Measurements from ENCODE around the gene SPAG9.

Gene SPAG9

GRCh38 chr17:51078009-51078592, 42.6 kb downstream of the SPAG9 start:
- Histone ChIP-seq H3K4me3 (ENCODE audit: low read depth in 1 of 2, low read length in 2 of 2) (no peak overlapping the region), H3K27ac (ENCODE audit: low read depth, low read length) (no peak overlapping the region), H3K36me3 (ENCODE audit: insufficient read depth, low read length) (peaks cover 11% of the 10 kb centered on the region), H3K4me1 (ENCODE audit: insufficient read depth, low read length) (no peaks in the 10 kb centered on the region), H3K9me3 (ENCODE audit: low read length) (no peaks in the 10 kb centered on the region), H3K27me3 (ENCODE audit: control insufficient read depth in 1 of 2, insufficient read depth in 2 of 2, low read length in 2 of 2) (no peaks in the 10 kb centered on the region), H3K9ac (ENCODE audit: low read length) (no peak overlapping the region)

- Histone ChIP-seq H3K4me1 (ENCODE audit: insufficient read depth, low read length) (no peaks in the 10 kb centered on the region), H3K27ac (ENCODE audit: low read depth, low read length) (no peak overlapping the region), H3K4me3 (ENCODE audit: low read depth in 1 of 2, low read length in 2 of 2) (no peak overlapping the region), H3K36me3 (ENCODE audit: insufficient read depth, low read length) (peaks cover 11% of the 10 kb centered on the region), H3K27me3 (ENCODE audit: control insufficient read depth in 1 of 2, insufficient read depth in 2 of 2, low read length in 2 of 2) (no peaks in the 10 kb centered on the region), H3K9ac (ENCODE audit: low read length) (no peak overlapping the region), H3K9me3 (ENCODE audit: low read length) (no peaks in the 10 kb centered on the region)
Measured at GRCh38 chr17:51076821-51077220, 43.8 kb downstream of the SPAG9 start.

GRCh38 chr17:51071556-51071955, 49.1 kb downstream of the SPAG9 start:
- no peaks in the 10 kb centered on the region for H3K27me3 ChIP-seq (ENCODE audit: control insufficient read depth in 1 of 2, insufficient read depth in 2 of 2, low read length in 2 of 2)
- no peak overlapping the region for H3K9ac ChIP-seq (ENCODE audit: low read length)
- no peaks in the 10 kb centered on the region for H3K4me1 ChIP-seq (ENCODE audit: insufficient read depth, low read length)
- no peaks in the 10 kb centered on the region for H3K9me3 ChIP-seq (ENCODE audit: low read length)
- H3K36me3 ChIP-seq (ENCODE audit: insufficient read depth, low read length): no peaks in the 10 kb centered on the region
- H3K27ac ChIP-seq (ENCODE audit: low read depth, low read length): no peak overlapping the region
- no peak overlapping the region for H3K4me3 ChIP-seq (ENCODE audit: low read depth in 1 of 2, low read length in 2 of 2)

- Histone ChIP-seq H3K4me3 (ENCODE audit: low read depth in 1 of 2, low read length in 2 of 2) (no peak overlapping the region), H3K27me3 (ENCODE audit: control insufficient read depth in 1 of 2, insufficient read depth in 2 of 2, low read length in 2 of 2) (no peaks in the 10 kb centered on the region), H3K36me3 (ENCODE audit: insufficient read depth, low read length) (no peaks in the 10 kb centered on the region), H3K9ac (ENCODE audit: low read length) (no peak overlapping the region), H3K4me1 (ENCODE audit: insufficient read depth, low read length) (no peaks in the 10 kb centered on the region), H3K9me3 (ENCODE audit: low read length) (no peaks in the 10 kb centered on the region), H3K27ac (ENCODE audit: low read depth, low read length) (no peak overlapping the region)
Measured at GRCh38 chr17:51065466-51065865, 55.2 kb downstream of the SPAG9 start.

- Histone ChIP-seq H3K4me3 (ENCODE audit: low read depth in 1 of 2, low read length in 2 of 2) (no peak overlapping the region), H3K4me1 (ENCODE audit: insufficient read depth, low read length) (no peaks in the 10 kb centered on the region), H3K27me3 (ENCODE audit: control insufficient read depth in 1 of 2, insufficient read depth in 2 of 2, low read length in 2 of 2) (no peaks in the 10 kb centered on the region), H3K9me3 (ENCODE audit: low read length) (no peaks in the 10 kb centered on the region), H3K27ac (ENCODE audit: low read depth, low read length) (no peak overlapping the region), H3K9ac (ENCODE audit: low read length) (no peak overlapping the region), H3K36me3 (ENCODE audit: insufficient read depth, low read length) (no peaks in the 10 kb centered on the region)
Measured at GRCh38 chr17:51064061-51064735, 56.5 kb downstream of the SPAG9 start.

- H3K27ac ChIP-seq (ENCODE audit: low read depth, low read length): no peak overlapping the region
- H3K4me3 ChIP-seq (ENCODE audit: low read depth in 1 of 2, low read length in 2 of 2): no peak overlapping the region
- H3K27me3 ChIP-seq (ENCODE audit: control insufficient read depth in 1 of 2, insufficient read depth in 2 of 2, low read length in 2 of 2): no peaks in the 10 kb centered on the region
- H3K9me3 ChIP-seq (ENCODE audit: low read length): no peaks in the 10 kb centered on the region
- H3K4me1 ChIP-seq (ENCODE audit: insufficient read depth, low read length): peaks cover 19% of the 10 kb centered on the region
- no peaks in the 10 kb centered on the region for H3K36me3 ChIP-seq (ENCODE audit: insufficient read depth, low read length)
- no peak overlapping the region for H3K9ac ChIP-seq (ENCODE audit: low read length)
Measured at GRCh38 chr17:51060396-51060795, 60.3 kb downstream of the SPAG9 start.

GRCh38 chr17:51059781-51060180, 60.9 kb downstream of the SPAG9 start:
- no peak overlapping the region for H3K27ac ChIP-seq (ENCODE audit: low read depth, low read length)
- no peak overlapping the region for H3K9ac ChIP-seq (ENCODE audit: low read length)
- no peaks in the 10 kb centered on the region for H3K36me3 ChIP-seq (ENCODE audit: insufficient read depth, low read length)
- H3K4me3 ChIP-seq (ENCODE audit: low read depth in 1 of 2, low read length in 2 of 2): no peak overlapping the region
- H3K27me3 ChIP-seq (ENCODE audit: control insufficient read depth in 1 of 2, insufficient read depth in 2 of 2, low read length in 2 of 2): no peaks in the 10 kb centered on the region
- H3K4me1 ChIP-seq (ENCODE audit: insufficient read depth, low read length): peaks cover 19% of the 10 kb centered on the region
- H3K9me3 ChIP-seq (ENCODE audit: low read length): no peaks in the 10 kb centered on the region

GRCh38 chr17:51057534-51057933, 63.1 kb downstream of the SPAG9 start:
- Histone ChIP-seq H3K9me3 (ENCODE audit: low read length) (no peaks in the 10 kb centered on the region), H3K4me1 (ENCODE audit: insufficient read depth, low read length) (peaks cover 19% of the 10 kb centered on the region), H3K27ac (ENCODE audit: low read depth, low read length) (peak overlapping the region; percentile 19), H3K27me3 (ENCODE audit: control insufficient read depth in 1 of 2, insufficient read depth in 2 of 2, low read length in 2 of 2) (no peaks in the 10 kb centered on the region), H3K9ac (ENCODE audit: low read length) (no peak overlapping the region), H3K4me3 (ENCODE audit: low read depth in 1 of 2, low read length in 2 of 2) (no peak overlapping the region), H3K36me3 (ENCODE audit: insufficient read depth, low read length) (no peaks in the 10 kb centered on the region)

GRCh38 chr17:51056813-51057510, 63.7 kb downstream of the SPAG9 start:
- Histone ChIP-seq H3K4me3 (ENCODE audit: low read depth in 1 of 2, low read length in 2 of 2) (no peak overlapping the region), H3K4me1 (ENCODE audit: insufficient read depth, low read length) (peaks cover 19% of the 10 kb centered on the region), H3K36me3 (ENCODE audit: insufficient read depth, low read length) (no peaks in the 10 kb centered on the region), H3K27ac (ENCODE audit: low read depth, low read length) (peak overlapping the region; percentile 19), H3K9me3 (ENCODE audit: low read length) (no peaks in the 10 kb centered on the region), H3K27me3 (ENCODE audit: control insufficient read depth in 1 of 2, insufficient read depth in 2 of 2, low read length in 2 of 2) (no peaks in the 10 kb centered on the region), H3K9ac (ENCODE audit: low read length) (no peak overlapping the region)

GRCh38 chr17:51054748-51055147, 65.9 kb downstream of the SPAG9 start:
- no peak overlapping the region for H3K27ac ChIP-seq (ENCODE audit: low read depth, low read length)
- no peak overlapping the region for H3K4me3 ChIP-seq (ENCODE audit: low read depth in 1 of 2, low read length in 2 of 2)
- peaks cover 19% of the 10 kb centered on the region for H3K4me1 ChIP-seq (ENCODE audit: insufficient read depth, low read length)
- H3K27me3 ChIP-seq (ENCODE audit: control insufficient read depth in 1 of 2, insufficient read depth in 2 of 2, low read length in 2 of 2): no peaks in the 10 kb centered on the region
- no peak overlapping the region for H3K9ac ChIP-seq (ENCODE audit: low read length)
- H3K36me3 ChIP-seq (ENCODE audit: insufficient read depth, low read length): no peaks in the 10 kb centered on the region
- H3K9me3 ChIP-seq (ENCODE audit: low read length): no peaks in the 10 kb centered on the region

- Histone ChIP-seq H3K9me3 (ENCODE audit: low read length) (no peaks in the 10 kb centered on the region), H3K27me3 (ENCODE audit: control insufficient read depth in 1 of 2, insufficient read depth in 2 of 2, low read length in 2 of 2) (no peaks in the 10 kb centered on the region), H3K4me1 (ENCODE audit: insufficient read depth, low read length) (peaks cover 10% of the 10 kb centered on the region), H3K9ac (ENCODE audit: low read length) (no peak overlapping the region), H3K36me3 (ENCODE audit: insufficient read depth, low read length) (no peaks in the 10 kb centered on the region), H3K27ac (ENCODE audit: low read depth, low read length) (no peak overlapping the region), H3K4me3 (ENCODE audit: low read depth in 1 of 2, low read length in 2 of 2) (no peak overlapping the region)
Measured at GRCh38 chr17:51052235-51052634, 68.4 kb downstream of the SPAG9 start.
